RWPE2 (cell line): ENCODE measurements around the gene ZRANB3.

Experiments
- ATAC-seq: fragments of 200-7000 bp; cut with Tn5 transposase; 3 replicates; pipeline ENCODE4 v1.9.1; 2021; ENCODE audit warnings: low read depth
- DNase-seq: peaks from one replicate; pipeline ENCODE4 v3.0.0-alpha.2; 2020; ENCODE audit warnings: low spot score
- H3K27ac ChIP-seq: fragments of 450-650 bp; 2 replicates; pipeline ENCODE4 v1.5.1; 2017; ENCODE audit warnings: mild to moderate bottlenecking; ENCODE audit not compliant: poor library complexity, severe bottlenecking
- H3K27me3 ChIP-seq: fragments of 250-450 bp; sonication (Bioruptor Pico); 2 replicates; pipeline ENCODE4 v1.5.1; 2021; ENCODE audit warnings: mild to moderate bottlenecking, moderate library complexity; ENCODE audit not compliant: insufficient read depth, poor library complexity, severe bottlenecking
- H3K36me3 ChIP-seq: fragments of 250-450 bp; sonication (Bioruptor Pico); 2 replicates; pipeline ENCODE4 v1.5.1; 2020; ENCODE audit warnings: low read depth, mild to moderate bottlenecking, moderate library complexity
- H3K4me1 ChIP-seq: fragments of 250-450 bp; sonication (Bioruptor Pico); 2 replicates; pipeline ENCODE4 v1.5.1; 2021; ENCODE audit warnings: mild to moderate bottlenecking, moderate library complexity; ENCODE audit not compliant: insufficient read depth, poor library complexity, severe bottlenecking
- H3K4me3 ChIP-seq: fragments of 250-450 bp; sonication (Bioruptor Pico); 2 replicates; pipeline ENCODE4 v1.5.1; 2021; ENCODE audit warnings: mild to moderate bottlenecking, moderate library complexity; ENCODE audit not compliant: severe bottlenecking
- H3K9me3 ChIP-seq: fragments of 250-450 bp; sonication (Bioruptor Pico); 2 replicates; pipeline ENCODE4 v1.5.1; 2021; ENCODE audit warnings: mild to moderate bottlenecking, moderate library complexity; ENCODE audit not compliant: severe bottlenecking
- TF ChIP-seq, protein P1 (sequence below): fragments of 450-650 bp; IDR thresholded peaks from one replicate; pipeline ENCODE4 v1.5.1; 2017; ENCODE audit warnings: mild to moderate bottlenecking, moderate library complexity; ENCODE audit not compliant: poor library complexity, severe bottlenecking

ZRANB3 gene

DNA sequence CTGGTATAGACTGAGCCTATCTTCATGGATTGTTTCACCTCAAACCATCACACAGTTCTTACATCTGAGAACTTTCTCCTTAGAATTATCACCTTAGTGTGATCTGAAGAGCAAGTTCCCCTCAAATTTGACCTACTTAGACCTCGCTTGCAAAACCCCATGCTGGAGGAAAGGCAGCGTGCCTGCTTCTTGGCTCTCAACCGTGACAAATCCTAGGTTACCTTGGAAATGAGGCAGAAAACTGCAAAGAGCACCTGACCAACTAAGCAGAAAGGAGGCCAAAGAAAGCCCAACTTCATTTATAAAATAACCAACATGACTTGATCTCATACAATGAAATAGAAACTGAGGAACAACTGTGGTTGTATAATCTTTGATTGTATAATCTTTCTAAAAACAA lies 332.5 kb downstream of the ZRANB3 start:
- Histone ChIP-seq H3K36me3 (0 out of 2 replicates have a peak, but pooled peaks cover 4% of the 10 kb centered on the region), H3K27me3 (no peaks in the 10 kb centered on the region), H3K4me1 (no peaks in the 10 kb centered on the region), H3K27ac (no peak overlapping the region), H3K4me3 (no peak overlapping the region), H3K9me3 (no peaks in the 10 kb centered on the region)
- TF ChIP-seq, protein P1, sequence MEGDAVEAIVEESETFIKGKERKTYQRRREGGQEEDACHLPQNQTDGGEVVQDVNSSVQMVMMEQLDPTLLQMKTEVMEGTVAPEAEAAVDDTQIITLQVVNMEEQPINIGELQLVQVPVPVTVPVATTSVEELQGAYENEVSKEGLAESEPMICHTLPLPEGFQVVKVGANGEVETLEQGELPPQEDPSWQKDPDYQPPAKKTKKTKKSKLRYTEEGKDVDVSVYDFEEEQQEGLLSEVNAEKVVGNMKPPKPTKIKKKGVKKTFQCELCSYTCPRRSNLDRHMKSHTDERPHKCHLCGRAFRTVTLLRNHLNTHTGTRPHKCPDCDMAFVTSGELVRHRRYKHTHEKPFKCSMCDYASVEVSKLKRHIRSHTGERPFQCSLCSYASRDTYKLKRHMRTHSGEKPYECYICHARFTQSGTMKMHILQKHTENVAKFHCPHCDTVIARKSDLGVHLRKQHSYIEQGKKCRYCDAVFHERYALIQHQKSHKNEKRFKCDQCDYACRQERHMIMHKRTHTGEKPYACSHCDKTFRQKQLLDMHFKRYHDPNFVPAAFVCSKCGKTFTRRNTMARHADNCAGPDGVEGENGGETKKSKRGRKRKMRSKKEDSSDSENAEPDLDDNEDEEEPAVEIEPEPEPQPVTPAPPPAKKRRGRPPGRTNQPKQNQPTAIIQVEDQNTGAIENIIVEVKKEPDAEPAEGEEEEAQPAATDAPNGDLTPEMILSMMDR = no peak
- ATAC-seq = no peak
- DNase-seq = no peak

DNA sequence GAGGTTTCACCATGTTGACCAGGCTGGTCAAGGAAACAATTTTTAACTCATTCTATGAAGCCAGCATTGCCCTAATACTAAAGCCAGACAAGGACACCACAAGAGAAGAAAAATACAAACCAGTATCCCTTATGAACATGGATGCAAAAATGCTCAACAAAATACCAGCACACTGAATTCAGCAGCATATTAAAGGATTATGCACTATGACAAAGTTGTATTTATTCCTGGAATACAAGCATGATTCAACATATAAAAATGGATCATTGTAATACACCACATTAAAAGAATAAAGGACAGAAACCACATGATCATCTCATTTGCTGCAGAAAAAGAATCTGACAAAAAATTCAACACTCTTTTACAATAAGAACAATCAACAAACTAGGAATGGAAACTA lies 340.2 kb downstream of the ZRANB3 start:
- ATAC-seq = no peak
- Histone ChIP-seq H3K36me3 (no peaks in the 10 kb centered on the region), H3K9me3 (no peaks in the 10 kb centered on the region), H3K4me3 (no peak overlapping the region), H3K27ac (no peak overlapping the region), H3K27me3 (no peaks in the 10 kb centered on the region), H3K4me1 (no peaks in the 10 kb centered on the region)
- TF ChIP-seq, protein P1 = no peak
- no peak for DNase-seq

DNA sequence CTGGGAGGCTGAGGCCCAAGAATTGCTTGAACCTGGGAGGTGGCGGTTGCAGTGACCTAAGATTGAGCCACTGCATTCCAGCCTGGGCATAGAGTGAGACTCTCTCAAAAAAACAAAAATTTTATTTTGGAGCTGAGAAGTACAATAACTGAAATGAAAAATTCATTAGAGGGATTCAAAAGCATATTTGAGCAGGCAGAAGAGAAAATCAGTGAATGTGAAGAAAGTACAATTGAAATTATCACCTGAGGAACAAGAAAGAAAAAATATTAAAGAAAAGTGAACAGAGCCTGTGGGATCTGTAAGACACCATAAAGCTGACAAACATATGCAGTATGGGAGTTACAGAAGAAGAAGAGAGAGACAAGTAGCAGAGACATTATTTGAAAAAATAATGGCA lies 341.9 kb downstream of the ZRANB3 start:
- no peak for ATAC-seq
- Histone ChIP-seq H3K4me1 (no peaks in the 10 kb centered on the region), H3K4me3 (no peak overlapping the region), H3K27me3 (no peaks in the 10 kb centered on the region), H3K9me3 (no peaks in the 10 kb centered on the region), H3K27ac (no peak overlapping the region), H3K36me3 (no peaks in the 10 kb centered on the region)
- no peak for DNase-seq
- TF ChIP-seq, protein P1 = no peak

DNA sequence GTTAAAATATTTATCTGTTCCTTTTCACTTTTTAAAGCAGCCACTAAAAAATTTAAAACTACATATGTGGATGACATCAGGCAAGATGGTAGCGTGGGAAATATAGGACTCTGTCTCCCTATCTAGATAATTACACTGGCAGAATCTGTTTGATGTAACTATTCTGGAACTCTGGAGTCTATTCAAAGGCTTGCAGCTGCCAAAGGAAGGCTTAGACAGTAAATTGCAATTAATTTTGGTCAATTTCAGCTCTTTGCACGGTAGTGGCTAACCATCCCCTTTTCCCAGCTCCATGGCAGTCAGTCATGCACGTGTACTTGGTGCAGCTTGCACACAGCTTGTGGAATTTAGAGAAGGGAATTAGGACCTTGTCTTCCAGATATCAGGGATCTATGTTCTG lies 343.7 kb downstream of the ZRANB3 start:
- Histone ChIP-seq H3K4me3 (no peak overlapping the region), H3K27me3 (no peaks in the 10 kb centered on the region), H3K36me3 (no peaks in the 10 kb centered on the region), H3K9me3 (no peaks in the 10 kb centered on the region), H3K4me1 (no peaks in the 10 kb centered on the region), H3K27ac (no peak overlapping the region)
- ATAC-seq = no peak
- DNase-seq = no peak
- TF ChIP-seq, protein P1 = no peak

DNA sequence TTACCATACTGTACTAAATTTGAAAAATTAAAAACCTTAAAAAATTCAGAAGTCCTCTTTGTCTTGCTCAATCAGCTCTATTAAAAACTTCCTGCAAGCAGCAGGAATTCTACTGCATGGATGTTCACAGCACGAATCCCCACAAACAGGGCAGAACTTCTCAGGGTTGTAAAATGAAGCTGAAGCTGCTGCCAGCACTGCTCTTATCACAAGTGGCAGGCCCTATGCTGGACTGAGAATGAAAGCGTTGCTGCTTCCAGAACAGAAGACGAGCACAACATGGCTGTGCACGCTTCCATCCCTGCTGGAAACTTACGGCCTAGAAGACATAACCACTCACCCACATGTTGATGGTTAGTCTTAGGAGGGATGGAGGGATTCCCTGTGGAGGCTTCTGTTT lies 345.0 kb downstream of the ZRANB3 start:
- DNase-seq (no peak), ATAC-seq (no peak)
- Histone ChIP-seq H3K27ac (no peak overlapping the region), H3K9me3 (no peaks in the 10 kb centered on the region), H3K4me1 (no peaks in the 10 kb centered on the region), H3K4me3 (no peak overlapping the region), H3K27me3 (no peaks in the 10 kb centered on the region), H3K36me3 (no peaks in the 10 kb centered on the region)
- TF ChIP-seq, protein P1 = no peak
